Gastrocnemius medialis (tissue), 4 donors: ENCODE results near the gene ZBTB20.

Experiments used
- POLR2A ChIP-seq, 2 donors: fragments of 450-650 bp; IDR thresholded peaks; one replicate each; pipeline ENCODE4 v1.6.1; 2017; ENCODE audit warnings: antibody characterized with exemption in 2 of 2, mild to moderate bottlenecking in 2 of 2, moderate library complexity in 2 of 2
- TF ChIP-seq, protein P1 (sequence below), 5 experiments: fragments of 450-650 bp in 3 of 5; fragments of 200-600 bp in 2 of 5; sonication (generic) in 2 of 5; IDR thresholded peaks in 4 of 5; conservative IDR thresholded peaks in 1 of 5; 1 replicate in 4 of 5; 2 replicates in 1 of 5; pipeline ENCODE4 v1.5.1; 2016 to 2019; ENCODE audit warnings: antibody characterized with exemption in 5 of 5, mild to moderate bottlenecking in 3 of 5, moderate library complexity in 3 of 5

DNA sequence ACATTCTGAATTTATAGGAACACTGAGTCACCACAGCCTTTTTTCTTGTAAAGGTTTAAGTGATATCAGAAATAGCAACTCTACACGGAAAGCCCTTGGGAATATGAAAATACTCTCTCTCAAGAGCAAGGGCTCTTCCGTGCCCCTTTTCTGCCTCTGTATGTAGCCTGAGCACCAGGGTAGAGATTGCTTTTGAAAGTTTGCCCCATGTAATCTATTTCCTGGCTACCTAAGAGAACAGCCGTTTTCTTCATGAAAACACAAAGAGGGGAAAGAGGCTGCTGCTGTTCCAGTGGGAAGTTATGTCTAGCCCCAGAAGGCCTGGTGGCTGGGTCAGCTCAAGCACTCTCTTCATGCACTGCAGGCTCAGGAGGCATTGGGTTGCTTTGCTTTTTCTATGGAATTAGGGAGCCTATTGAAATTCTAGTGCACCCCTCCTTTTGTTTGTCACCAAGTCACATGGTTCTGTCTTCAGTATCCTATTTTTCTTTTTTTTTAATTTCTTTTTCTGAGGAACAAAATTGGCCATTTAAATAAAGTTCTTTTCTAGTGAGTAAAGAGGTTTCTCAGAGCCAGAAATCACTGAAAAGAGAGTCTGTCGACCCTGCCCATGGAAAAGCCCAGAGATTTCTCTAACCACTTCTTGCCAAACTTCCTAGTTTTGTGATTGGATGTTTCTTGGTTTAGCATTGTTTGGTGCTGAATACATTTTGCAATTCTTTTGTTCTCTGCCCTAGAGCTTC, 813.7 kb downstream of the ZBTB20 start:
- no peak for TF ChIP-seq POLR2A (IDR thresholded peaks at IDR 0.05)
- TF ChIP-seq, protein P1, sequence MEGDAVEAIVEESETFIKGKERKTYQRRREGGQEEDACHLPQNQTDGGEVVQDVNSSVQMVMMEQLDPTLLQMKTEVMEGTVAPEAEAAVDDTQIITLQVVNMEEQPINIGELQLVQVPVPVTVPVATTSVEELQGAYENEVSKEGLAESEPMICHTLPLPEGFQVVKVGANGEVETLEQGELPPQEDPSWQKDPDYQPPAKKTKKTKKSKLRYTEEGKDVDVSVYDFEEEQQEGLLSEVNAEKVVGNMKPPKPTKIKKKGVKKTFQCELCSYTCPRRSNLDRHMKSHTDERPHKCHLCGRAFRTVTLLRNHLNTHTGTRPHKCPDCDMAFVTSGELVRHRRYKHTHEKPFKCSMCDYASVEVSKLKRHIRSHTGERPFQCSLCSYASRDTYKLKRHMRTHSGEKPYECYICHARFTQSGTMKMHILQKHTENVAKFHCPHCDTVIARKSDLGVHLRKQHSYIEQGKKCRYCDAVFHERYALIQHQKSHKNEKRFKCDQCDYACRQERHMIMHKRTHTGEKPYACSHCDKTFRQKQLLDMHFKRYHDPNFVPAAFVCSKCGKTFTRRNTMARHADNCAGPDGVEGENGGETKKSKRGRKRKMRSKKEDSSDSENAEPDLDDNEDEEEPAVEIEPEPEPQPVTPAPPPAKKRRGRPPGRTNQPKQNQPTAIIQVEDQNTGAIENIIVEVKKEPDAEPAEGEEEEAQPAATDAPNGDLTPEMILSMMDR (IDR thresholded peaks at IDR 0.05 in 4 of 5, conservative IDR thresholded peaks at IDR 0.05 in 1 of 5): no peak
